ENCODE measurements around the gene SLC44A2.

SLC44A2 gene

DNA sequence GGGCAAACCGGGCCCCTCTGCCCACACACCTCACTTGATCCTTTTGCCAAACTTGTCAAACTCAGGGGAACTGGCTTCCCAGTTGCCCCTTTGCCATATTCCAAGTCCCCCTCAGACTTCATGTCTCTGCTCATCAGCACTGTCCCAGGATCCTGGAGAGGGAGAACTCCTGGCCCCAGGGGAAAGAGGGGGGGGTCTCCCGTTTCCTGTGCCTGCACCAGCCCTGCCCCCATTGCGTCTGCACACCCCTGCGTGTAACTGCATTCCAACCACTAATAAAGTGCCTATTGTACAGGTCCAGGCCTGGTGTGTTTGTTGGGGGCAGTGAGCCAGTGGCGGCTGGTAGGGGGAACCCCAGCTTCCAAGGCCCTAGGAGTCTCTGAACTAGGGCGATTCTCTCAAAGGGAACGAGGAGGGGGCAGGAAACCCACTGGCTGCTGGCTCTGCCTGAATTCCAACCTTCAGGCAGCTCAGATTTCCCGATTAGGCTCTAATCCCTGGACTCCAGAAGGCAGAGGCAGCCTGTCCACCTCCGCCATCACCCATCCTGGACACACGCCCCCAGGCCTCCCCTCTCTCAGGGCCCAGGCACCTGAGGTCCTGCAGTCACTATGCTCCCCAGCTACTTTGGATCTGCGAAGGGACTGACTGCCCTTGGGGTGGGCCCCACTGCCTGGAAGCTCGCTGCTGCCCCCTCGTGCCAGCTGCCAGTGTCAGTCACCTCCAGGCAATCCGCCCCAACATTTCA lies 19.1 kb downstream of the SLC44A2 start:
- ChIA-PET POLR2A (interaction anchor here (0.6 to 2.3 kb wide), 6 partner anchors 8 to 149 kb away, joined by 3 to 13 read pairs (median 4); no protein-coding TSS in a partner anchor), CTCF (interaction anchor here (0.6 to 11.5 kb wide), 34 partner anchors 13 to 589 kb away, joined by 3 to 243 read pairs (median 5); partner anchors contain the start of genes CDC37 and QTRT1)
- Histone ChIP-seq H3K27ac (ENCODE audit: extremely low read depth, low read depth, low read length) (no peak overlapping the region), H3K4me3 (ENCODE audit: low read depth, low read length) (no peak overlapping the region), H3K9me3 (ENCODE audit: control insufficient read depth, insufficient read depth, low read depth, low read length) (no peaks in the 10 kb centered on the region), H3K4me1 (ENCODE audit: control insufficient read depth, insufficient read depth, low read length) (no peaks in the 10 kb centered on the region), H3K36me3 (ENCODE audit: control insufficient read depth in 2 of 2, insufficient read depth in 1 of 2, low read length in 2 of 2) (peaks cover 0 to 30% of the 10 kb centered on the region in 2 experiments; a peak in 2 of 3 replicates)
- TF ChIP-seq ZNF610 (tag by site-specific recombination; IDR thresholded peaks at IDR 0.05; ENCODE audit: borderline replicate concordance) (no peak), IKZF3 (tag by site-specific recombination; IDR thresholded peaks at IDR 0.05) (no peak), KLF16 (tag by site-specific recombination; IDR thresholded peaks at IDR 0.05) (0 out of 2 replicates have a peak, but pooled peaks have one; percentile 32), ZNF514 (tag by site-specific recombination; IDR thresholded peaks at IDR 0.05) (no peak), ZFP41 (tag by site-specific recombination; IDR thresholded peaks at IDR 0.05; ENCODE audit: borderline replicate concordance) (no peak), ZNF473 (tag by site-specific recombination; IDR thresholded peaks at IDR 0.05) (no peak), ZNF354C (tag by site-specific recombination; IDR thresholded peaks at IDR 0.05; ENCODE audit: borderline replicate concordance, low read depth) (no peak), ZNF426 (tag by site-specific recombination; IDR thresholded peaks at IDR 0.05) (no peak), KLF7 (tag by site-specific recombination; IDR thresholded peaks at IDR 0.05; ENCODE audit: borderline replicate concordance) (no peak), ZBTB17 (tag by site-specific recombination; IDR thresholded peaks at IDR 0.05) (peak; percentile 64; the same call in 1 of the 2 replicates), MYNN (tag by site-specific recombination; IDR thresholded peaks at IDR 0.05; ENCODE audit: borderline replicate concordance) (no peak), SALL2 (tag by site-specific recombination; IDR thresholded peaks at IDR 0.05; ENCODE audit: borderline replicate concordance) (no peak), ZNF621 (tag by site-specific recombination; IDR thresholded peaks at IDR 0.05) (no peak), ZNF202 (tag by site-specific recombination; IDR thresholded peaks at IDR 0.05; ENCODE audit: borderline replicate concordance) (no peak), HOXD13 (CRISPR knock-in tag; IDR thresholded peaks at IDR 0.05; ENCODE audit: borderline replicate concordance) (no peak), RBAK (tag by site-specific recombination; IDR thresholded peaks at IDR 0.05) (no peak)
- TF ChIP-seq, protein P1, sequence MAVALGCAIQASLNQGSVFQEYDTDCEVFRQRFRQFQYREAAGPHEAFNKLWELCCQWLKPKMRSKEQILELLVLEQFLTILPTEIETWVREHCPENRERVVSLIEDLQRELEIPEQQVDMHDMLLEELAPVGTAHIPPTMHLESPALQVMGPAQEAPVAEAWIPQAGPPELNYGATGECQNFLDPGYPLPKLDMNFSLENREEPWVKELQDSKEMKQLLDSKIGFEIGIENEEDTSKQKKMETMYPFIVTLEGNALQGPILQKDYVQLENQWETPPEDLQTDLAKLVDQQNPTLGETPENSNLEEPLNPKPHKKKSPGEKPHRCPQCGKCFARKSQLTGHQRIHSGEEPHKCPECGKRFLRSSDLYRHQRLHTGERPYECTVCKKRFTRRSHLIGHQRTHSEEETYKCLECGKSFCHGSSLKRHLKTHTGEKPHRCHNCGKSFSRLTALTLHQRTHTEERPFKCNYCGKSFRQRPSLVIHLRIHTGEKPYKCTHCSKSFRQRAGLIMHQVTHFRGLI (tag by site-specific recombination; IDR thresholded peaks at IDR 0.05), result no peak
- TF ChIP-seq, protein P2, sequence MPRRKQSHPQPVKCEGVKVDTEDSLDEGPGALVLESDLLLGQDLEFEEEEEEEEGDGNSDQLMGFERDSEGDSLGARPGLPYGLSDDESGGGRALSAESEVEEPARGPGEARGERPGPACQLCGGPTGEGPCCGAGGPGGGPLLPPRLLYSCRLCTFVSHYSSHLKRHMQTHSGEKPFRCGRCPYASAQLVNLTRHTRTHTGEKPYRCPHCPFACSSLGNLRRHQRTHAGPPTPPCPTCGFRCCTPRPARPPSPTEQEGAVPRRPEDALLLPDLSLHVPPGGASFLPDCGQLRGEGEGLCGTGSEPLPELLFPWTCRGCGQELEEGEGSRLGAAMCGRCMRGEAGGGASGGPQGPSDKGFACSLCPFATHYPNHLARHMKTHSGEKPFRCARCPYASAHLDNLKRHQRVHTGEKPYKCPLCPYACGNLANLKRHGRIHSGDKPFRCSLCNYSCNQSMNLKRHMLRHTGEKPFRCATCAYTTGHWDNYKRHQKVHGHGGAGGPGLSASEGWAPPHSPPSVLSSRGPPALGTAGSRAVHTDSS (tag by site-specific recombination; IDR thresholded peaks at IDR 0.05), result no peak
- TF ChIP-seq, protein P3, sequence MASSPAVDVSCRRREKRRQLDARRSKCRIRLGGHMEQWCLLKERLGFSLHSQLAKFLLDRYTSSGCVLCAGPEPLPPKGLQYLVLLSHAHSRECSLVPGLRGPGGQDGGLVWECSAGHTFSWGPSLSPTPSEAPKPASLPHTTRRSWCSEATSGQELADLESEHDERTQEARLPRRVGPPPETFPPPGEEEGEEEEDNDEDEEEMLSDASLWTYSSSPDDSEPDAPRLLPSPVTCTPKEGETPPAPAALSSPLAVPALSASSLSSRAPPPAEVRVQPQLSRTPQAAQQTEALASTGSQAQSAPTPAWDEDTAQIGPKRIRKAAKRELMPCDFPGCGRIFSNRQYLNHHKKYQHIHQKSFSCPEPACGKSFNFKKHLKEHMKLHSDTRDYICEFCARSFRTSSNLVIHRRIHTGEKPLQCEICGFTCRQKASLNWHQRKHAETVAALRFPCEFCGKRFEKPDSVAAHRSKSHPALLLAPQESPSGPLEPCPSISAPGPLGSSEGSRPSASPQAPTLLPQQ (tag by site-specific recombination; IDR thresholded peaks at IDR 0.05), result peak; percentile 100
- TF ChIP-seq, protein P4, sequence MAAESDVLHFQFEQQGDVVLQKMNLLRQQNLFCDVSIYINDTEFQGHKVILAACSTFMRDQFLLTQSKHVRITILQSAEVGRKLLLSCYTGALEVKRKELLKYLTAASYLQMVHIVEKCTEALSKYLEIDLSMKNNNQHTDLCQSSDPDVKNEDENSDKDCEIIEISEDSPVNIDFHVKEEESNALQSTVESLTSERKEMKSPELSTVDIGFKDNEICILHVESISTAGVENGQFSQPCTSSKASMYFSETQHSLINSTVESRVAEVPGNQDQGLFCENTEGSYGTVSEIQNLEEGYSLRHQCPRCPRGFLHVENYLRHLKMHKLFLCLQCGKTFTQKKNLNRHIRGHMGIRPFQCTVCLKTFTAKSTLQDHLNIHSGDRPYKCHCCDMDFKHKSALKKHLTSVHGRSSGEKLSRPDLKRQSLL (tag by site-specific recombination; IDR thresholded peaks at IDR 0.05), result no peak
- TF ChIP-seq, protein P5, sequence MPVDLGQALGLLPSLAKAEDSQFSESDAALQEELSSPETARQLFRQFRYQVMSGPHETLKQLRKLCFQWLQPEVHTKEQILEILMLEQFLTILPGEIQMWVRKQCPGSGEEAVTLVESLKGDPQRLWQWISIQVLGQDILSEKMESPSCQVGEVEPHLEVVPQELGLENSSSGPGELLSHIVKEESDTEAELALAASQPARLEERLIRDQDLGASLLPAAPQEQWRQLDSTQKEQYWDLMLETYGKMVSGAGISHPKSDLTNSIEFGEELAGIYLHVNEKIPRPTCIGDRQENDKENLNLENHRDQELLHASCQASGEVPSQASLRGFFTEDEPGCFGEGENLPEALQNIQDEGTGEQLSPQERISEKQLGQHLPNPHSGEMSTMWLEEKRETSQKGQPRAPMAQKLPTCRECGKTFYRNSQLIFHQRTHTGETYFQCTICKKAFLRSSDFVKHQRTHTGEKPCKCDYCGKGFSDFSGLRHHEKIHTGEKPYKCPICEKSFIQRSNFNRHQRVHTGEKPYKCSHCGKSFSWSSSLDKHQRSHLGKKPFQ (tag by site-specific recombination; IDR thresholded peaks at IDR 0.05), result no peak
- TF ChIP-seq, protein P6, sequence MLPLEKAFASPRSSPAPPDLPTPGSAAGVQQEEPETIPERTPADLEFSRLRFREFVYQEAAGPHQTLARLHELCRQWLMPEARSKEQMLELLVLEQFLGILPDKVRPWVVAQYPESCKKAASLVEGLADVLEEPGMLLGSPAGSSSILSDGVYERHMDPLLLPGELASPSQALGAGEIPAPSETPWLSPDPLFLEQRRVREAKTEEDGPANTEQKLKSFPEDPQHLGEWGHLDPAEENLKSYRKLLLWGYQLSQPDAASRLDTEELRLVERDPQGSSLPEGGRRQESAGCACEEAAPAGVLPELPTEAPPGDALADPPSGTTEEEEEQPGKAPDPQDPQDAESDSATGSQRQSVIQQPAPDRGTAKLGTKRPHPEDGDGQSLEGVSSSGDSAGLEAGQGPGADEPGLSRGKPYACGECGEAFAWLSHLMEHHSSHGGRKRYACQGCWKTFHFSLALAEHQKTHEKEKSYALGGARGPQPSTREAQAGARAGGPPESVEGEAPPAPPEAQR (tag by site-specific recombination; IDR thresholded peaks at IDR 0.05), result no peak
- TF ChIP-seq, protein P7, sequence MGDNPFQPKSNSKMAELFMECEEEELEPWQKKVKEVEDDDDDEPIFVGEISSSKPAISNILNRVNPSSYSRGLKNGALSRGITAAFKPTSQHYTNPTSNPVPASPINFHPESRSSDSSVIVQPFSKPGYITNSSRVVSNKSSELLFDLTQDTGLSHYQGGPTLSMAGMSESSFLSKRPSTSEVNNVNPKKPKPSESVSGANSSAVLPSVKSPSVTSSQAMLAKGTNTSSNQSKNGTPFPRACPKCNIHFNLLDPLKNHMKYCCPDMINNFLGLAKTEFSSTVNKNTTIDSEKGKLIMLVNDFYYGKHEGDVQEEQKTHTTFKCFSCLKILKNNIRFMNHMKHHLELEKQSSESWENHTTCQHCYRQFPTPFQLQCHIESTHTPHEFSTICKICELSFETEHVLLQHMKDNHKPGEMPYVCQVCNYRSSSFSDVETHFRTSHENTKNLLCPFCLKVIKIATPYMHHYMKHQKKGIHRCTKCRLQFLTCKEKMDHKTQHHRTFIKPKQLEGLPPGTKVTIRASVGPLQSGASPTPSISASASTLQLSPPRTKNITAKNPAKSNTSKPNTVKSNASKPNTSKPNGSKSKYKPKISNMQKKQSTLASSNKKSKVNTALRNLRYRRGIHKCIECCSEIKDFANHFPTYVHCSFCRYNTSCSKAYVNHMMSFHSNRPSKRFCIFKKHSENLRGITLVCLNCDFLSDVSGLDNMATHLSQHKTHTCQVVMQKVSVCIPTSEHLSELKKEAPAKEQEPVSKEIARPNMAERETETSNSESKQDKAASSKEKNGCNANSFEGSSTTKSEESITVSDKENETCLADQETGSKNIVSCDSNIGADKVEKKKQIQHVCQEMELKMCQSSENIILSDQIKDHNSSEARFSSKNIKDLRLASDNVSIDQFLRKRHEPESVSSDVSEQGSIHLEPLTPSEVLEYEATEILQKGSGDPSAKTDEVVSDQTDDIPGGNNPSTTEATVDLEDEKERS (tag by site-specific recombination; IDR thresholded peaks at IDR 0.05), result no peak
